Neutrophil (primary cell): ENCODE measurements around the gene NOP56.
"Not testable (repeated sequence)": the region's sequence is repeated elsewhere in the genome, so short reads cannot be mapped to it uniquely, and the experiment has no call there.

Source experiments
- H3K27ac ChIP-seq: fragments of 200-600 bp; sonication (generic); 2 replicates; pipeline ENCODE4 v1.5.1; 2016; ENCODE audit warnings: mild to moderate bottlenecking, moderate library complexity
- H3K27me3 ChIP-seq: fragments of 200-600 bp; sonication (generic); 2 replicates; pipeline ENCODE4 v1.6.0; 2016; ENCODE audit warnings: mild to moderate bottlenecking
- H3K36me3 ChIP-seq: fragments of 200-600 bp; sonication (generic); 2 replicates; pipeline ENCODE4 v1.5.1; 2017
- H3K4me1 ChIP-seq, 2 experiments: fragments of 200-600 bp in 1 of 2; sonication (generic) in 1 of 2; 1 replicate in 1 of 2; 2 replicates in 1 of 2; pipeline versions ENCODE4 v1.5.1 to v1.6.1; 2013 to 2016; ENCODE audit warnings: low read depth in 1 of 2, low read length in 1 of 2, mild to moderate bottlenecking in 1 of 2, moderate library complexity in 1 of 2; ENCODE audit not compliant: control insufficient read depth in 1 of 2, insufficient read depth in 1 of 2
- H3K4me3 ChIP-seq, 2 experiments: fragments of 200-600 bp in 1 of 2; sonication (generic) in 1 of 2; 1 replicate in 1 of 2; 2 replicates in 1 of 2; pipeline ENCODE4 v1.5.1; 2013 to 2016; ENCODE audit warnings: low read depth in 1 of 2, low read length in 1 of 2, mild to moderate bottlenecking in 1 of 2, moderate library complexity in 1 of 2
- H3K9me3 ChIP-seq: fragments of 200-600 bp; sonication (generic); 2 replicates; pipeline ENCODE4 v1.5.1; 2016
- TF ChIP-seq, protein P1 (sequence below): fragments of 200-600 bp; sonication (generic); IDR thresholded peaks from 2 replicates; pipeline ENCODE4 v1.5.1; 2016; ENCODE audit warnings: antibody characterized with exemption

Gene NOP56

DNA sequence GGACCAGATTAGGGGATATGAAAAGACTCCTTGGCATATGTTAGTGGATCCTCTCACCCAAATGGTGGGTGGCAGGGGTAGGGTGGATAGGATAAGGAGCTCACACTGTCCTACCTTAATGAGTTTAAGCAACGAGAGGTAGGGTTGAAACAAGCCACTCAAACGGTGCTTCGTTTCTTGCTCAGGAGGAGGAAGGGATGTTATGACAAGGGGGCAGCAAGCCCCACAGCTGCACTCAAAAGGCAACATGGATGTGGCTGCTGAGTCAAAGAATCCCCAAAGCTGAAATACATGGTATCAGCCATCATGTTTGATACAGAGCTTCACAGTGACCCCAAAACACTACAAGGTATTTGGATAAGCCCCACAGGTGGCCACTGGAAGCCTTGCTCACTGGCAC lies 20.0 kb downstream of the NOP56 start:
- H3K27ac ChIP-seq, result no peak overlapping the region
- no peaks in the 10 kb centered on the region for H3K4me1 ChIP-seq
- no peaks in the 10 kb centered on the region for H3K36me3 ChIP-seq
- no peaks in the 10 kb centered on the region for H3K9me3 ChIP-seq
- TF ChIP-seq, protein P1, sequence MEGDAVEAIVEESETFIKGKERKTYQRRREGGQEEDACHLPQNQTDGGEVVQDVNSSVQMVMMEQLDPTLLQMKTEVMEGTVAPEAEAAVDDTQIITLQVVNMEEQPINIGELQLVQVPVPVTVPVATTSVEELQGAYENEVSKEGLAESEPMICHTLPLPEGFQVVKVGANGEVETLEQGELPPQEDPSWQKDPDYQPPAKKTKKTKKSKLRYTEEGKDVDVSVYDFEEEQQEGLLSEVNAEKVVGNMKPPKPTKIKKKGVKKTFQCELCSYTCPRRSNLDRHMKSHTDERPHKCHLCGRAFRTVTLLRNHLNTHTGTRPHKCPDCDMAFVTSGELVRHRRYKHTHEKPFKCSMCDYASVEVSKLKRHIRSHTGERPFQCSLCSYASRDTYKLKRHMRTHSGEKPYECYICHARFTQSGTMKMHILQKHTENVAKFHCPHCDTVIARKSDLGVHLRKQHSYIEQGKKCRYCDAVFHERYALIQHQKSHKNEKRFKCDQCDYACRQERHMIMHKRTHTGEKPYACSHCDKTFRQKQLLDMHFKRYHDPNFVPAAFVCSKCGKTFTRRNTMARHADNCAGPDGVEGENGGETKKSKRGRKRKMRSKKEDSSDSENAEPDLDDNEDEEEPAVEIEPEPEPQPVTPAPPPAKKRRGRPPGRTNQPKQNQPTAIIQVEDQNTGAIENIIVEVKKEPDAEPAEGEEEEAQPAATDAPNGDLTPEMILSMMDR, result no peak
- peaks cover 36% of the 10 kb centered on the region for H3K27me3 ChIP-seq
- H3K4me3 ChIP-seq, result no peak overlapping the region

DNA sequence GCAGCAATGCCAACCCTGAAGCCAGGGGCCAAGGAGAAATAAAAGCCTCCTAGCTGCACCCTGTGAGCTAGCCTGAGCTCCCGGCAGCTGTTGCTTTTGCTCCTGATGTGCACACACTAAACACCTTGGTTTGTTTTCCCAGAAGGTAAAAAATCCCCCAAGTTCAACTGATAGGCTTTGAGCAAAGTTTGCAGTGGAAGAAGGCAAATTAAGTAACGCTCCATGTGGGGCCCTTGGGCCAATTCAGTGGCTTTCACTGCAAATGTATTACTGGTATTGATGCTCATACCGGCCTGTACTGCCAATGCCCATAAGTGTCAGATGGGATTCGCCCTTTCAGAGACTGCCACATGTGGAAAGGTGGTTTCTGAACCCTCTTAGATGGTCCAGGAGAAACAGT lies 21.0 kb downstream of the NOP56 start:
- Histone ChIP-seq H3K27ac (no peak overlapping the region), H3K27me3 (peaks cover 26% of the 10 kb centered on the region), H3K36me3 (no peaks in the 10 kb centered on the region), H3K4me3 (no peak overlapping the region), H3K4me1 (no peaks in the 10 kb centered on the region), H3K9me3 (no peaks in the 10 kb centered on the region)
- TF ChIP-seq, protein P1, result no peak

DNA sequence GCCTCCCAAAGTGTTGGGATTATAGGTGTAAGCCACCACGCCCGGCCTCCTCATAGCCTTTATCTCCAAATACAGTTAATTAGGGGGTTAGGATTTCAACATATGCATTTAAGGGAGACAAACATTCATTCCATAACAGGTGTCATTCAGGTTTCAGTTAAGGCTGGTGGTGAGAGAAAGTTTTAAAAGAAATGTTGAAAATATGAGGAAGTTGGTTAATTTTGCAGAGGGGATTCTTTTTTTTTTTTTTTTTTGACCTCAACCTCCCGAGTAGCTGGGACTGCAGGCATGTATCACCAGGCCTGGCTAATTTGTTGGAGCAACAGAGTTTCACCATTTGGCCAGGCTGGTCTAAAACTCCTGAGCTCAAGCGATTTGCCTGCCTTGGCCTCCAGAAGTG lies 27.6 kb downstream of the NOP56 start:
- Histone ChIP-seq H3K9me3 (no peaks in the 10 kb centered on the region), H3K4me3 (no peak overlapping the region), H3K27me3 (no peaks in the 10 kb centered on the region), H3K27ac (no peak overlapping the region), H3K4me1 (peaks cover 4 to 9% of the 10 kb centered on the region in 2 experiments), H3K36me3 (no peaks in the 10 kb centered on the region)
- TF ChIP-seq, protein P1, result no peak

DNA sequence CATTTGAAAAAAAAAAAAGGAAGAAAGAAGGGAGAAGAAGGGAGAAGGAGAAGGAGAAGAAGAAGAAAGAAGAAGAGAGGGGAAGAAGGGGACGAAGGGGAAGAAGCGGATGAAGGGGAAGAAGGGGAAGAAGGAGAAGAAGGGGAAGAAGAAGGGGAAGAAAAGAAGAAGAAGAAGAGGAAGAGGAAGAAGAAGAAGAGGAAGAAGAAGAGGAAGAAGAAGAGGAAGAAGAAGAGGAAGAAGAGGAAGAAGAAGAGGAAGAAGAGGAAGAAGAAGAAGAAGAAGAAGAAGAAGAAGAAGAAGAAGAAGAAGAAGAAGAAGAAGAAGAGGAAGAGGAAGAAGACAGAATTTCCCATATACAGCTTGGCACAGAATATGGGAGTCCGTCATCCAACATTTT lies 29.6 kb downstream of the NOP56 start:
- peak overlapping the region; percentile 66 for H3K27ac ChIP-seq
- peaks cover 8 to 14% of the 10 kb centered on the region in 2 experiments for H3K4me1 ChIP-seq
- H3K27me3 ChIP-seq, H3K36me3 ChIP-seq, H3K9me3 ChIP-seq, H3K4me3 ChIP-seq: not testable (repeated sequence)

DNA sequence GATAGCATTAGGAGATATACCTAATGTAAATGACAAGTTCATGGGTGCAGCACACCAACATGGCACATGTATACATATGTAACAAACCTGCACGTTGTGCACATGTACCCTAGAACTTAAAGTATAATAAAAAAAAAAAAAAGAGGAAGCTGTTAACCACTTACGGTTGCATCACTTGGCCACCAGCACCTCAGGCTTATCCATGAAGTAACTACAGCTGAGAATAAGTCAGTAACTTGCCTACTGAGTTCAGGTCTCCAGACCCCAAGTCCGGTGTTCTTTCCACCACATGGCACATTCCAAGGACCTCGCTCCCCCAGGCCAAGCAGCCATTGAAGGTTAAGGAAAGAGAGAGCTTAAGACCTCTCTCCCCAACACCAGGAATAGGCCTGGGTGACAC lies 32.4 kb downstream of the NOP56 start:
- peaks cover 29% of the 10 kb centered on the region for H3K27me3 ChIP-seq
- H3K36me3 ChIP-seq, H3K4me3 ChIP-seq, H3K9me3 ChIP-seq: not testable (repeated sequence)
- H3K27ac ChIP-seq, result peak overlapping the region; percentile 47
- H3K4me1 ChIP-seq, result peaks cover 14 to 21% of the 10 kb centered on the region in 2 experiments

DNA sequence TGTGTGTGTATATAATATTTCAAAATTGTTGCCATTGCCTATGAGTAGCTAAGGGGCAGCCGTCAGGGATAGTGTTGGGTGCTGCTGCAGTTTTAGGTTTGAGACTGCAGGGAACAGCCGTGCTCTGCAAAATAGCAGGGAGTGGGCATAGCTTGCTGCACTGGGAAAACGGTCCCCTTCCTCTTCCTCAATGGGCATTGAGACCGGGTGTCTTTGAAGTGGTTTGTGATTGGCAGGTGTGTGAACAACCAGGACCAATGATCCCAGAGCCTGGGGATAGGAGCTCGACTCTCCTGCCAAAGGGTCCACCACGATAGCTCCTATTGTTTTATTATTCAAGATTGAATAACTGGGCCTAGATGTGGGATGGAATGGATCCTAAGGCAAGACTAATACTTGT lies 35.1 kb downstream of the NOP56 start:
- no peak overlapping the region for H3K4me3 ChIP-seq
- peaks cover 18 to 27% of the 10 kb centered on the region in 2 experiments for H3K4me1 ChIP-seq
- H3K27ac ChIP-seq, result no peak overlapping the region
- peaks cover 56% of the 10 kb centered on the region for H3K27me3 ChIP-seq
- TF ChIP-seq, protein P1, result no peak
- no peaks in the 10 kb centered on the region for H3K9me3 ChIP-seq
- H3K36me3 ChIP-seq, result no peaks in the 10 kb centered on the region

DNA sequence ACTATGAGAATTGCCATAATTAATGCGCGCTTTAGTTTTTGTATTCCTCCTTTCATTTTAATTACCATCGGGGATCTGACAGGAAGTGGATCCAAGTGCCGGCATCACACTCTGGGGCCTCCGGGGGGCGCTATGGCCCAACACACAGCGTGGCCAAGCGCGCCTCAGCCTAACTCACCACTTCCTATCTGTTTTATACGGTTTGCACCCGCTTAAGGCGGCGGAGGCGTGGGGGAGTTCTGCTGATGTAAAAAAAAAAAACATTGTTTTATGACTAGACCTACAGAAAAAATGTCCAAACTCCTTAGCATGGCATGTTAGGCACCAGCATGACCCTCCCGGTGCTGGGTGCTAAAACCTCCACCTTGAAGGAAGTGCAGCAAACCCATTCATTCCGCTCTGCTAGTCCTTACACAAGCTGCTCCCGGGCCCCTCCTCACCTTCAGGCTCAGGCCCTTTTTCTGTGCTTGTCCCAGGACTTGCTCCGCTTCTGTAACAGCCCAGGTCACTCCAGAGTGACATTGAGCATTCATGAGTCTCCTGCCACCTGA lies 35.7 kb downstream of the NOP56 start:
- TF ChIP-seq, protein P1, result no peak
- Histone ChIP-seq H3K36me3 (no peaks in the 10 kb centered on the region), H3K27ac (no peak overlapping the region), H3K4me1 (peaks cover 18 to 27% of the 10 kb centered on the region in 2 experiments), H3K4me3 (no peak overlapping the region), H3K9me3 (no peaks in the 10 kb centered on the region), H3K27me3 (peaks cover 60% of the 10 kb centered on the region)
